WTC11 (cell line): Measurements from ENCODE around the gene KLC4.

Experiments used
- CREM ChIP-seq: sonication (generic); formaldehyde crosslinking; IDR thresholded peaks from 2 replicates; pipeline ENCODE4 v1.8.1; 2022; ENCODE audit warnings: mild to moderate bottlenecking, missing genetic modification reagents, moderate library complexity
- CTCF ChIP-seq: fragments of 200-600 bp; IDR thresholded peaks from 2 replicates; pipeline ENCODE4 v1.8.0; 2022; ENCODE audit warnings: antibody characterized with exemption
- FOXJ3 ChIP-seq: sonication (generic); formaldehyde crosslinking; IDR thresholded peaks from 2 replicates; pipeline ENCODE4 v1.9.0; 2021; ENCODE audit warnings: missing genetic modification reagents, mild to moderate bottlenecking, borderline replicate concordance
- FOXK1 ChIP-seq: sonication (generic); formaldehyde crosslinking; IDR thresholded peaks from 2 replicates; pipeline ENCODE4 v1.8.0; 2022; ENCODE audit warnings: mild to moderate bottlenecking, moderate library complexity, missing genetic modification reagents
- MAX ChIP-seq: sonication (generic); formaldehyde crosslinking; IDR thresholded peaks from 2 replicates; pipeline ENCODE4 v1.8.0; 2022; ENCODE audit warnings: mild to moderate bottlenecking, missing genetic modification reagents
- ZNF138 ChIP-seq: sonication (generic); formaldehyde crosslinking; conservative IDR thresholded peaks from 2 replicates; pipeline ENCODE4 v1.8.1; 2022; ENCODE audit warnings: mild to moderate bottlenecking, moderate library complexity, missing genetic modification reagents
- TF ChIP-seq, protein P1 (sequence below): fragments of 250-450 bp; sonication (Bioruptor Pico); IDR thresholded peaks from 2 replicates; pipeline ENCODE4 v1.9.0; 2021; ENCODE audit warnings: mild to moderate bottlenecking
- TF ChIP-seq, protein P2 (sequence below): sonication (generic); formaldehyde crosslinking; conservative IDR thresholded peaks from 2 replicates; pipeline ENCODE4 v1.8.1; 2022; ENCODE audit warnings: mild to moderate bottlenecking, missing genetic modification reagents

DNA sequence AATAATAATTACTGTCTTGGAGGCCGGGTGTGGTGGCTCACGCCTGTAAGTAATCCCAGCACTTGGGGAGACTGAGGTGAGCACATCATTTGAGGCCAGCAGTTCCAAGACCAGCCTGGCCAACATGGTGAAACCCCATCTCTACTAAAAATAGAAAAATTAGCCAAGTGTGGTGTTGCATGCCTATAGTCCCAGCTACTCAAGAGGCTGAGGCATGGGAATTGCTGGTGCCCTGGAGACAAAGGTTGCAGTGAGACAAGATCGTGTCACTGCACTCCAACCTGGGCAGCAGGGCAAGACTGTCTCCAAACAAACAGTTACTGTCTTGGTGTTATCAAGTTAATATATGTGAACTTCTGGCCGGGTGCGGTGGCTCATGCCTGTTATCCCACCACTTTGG is 33.1 kb upstream of the KLC4 start:
- TF ChIP-seq CTCF (no peak), CREM (CRISPR knock-in tag) (no peak), FOXJ3 (CRISPR knock-in tag) (no peak), ZNF138 (CRISPR knock-in tag) (no peak), MAX (no peak), FOXK1 (CRISPR knock-in tag) (no peak)
- TF ChIP-seq, protein P1, sequence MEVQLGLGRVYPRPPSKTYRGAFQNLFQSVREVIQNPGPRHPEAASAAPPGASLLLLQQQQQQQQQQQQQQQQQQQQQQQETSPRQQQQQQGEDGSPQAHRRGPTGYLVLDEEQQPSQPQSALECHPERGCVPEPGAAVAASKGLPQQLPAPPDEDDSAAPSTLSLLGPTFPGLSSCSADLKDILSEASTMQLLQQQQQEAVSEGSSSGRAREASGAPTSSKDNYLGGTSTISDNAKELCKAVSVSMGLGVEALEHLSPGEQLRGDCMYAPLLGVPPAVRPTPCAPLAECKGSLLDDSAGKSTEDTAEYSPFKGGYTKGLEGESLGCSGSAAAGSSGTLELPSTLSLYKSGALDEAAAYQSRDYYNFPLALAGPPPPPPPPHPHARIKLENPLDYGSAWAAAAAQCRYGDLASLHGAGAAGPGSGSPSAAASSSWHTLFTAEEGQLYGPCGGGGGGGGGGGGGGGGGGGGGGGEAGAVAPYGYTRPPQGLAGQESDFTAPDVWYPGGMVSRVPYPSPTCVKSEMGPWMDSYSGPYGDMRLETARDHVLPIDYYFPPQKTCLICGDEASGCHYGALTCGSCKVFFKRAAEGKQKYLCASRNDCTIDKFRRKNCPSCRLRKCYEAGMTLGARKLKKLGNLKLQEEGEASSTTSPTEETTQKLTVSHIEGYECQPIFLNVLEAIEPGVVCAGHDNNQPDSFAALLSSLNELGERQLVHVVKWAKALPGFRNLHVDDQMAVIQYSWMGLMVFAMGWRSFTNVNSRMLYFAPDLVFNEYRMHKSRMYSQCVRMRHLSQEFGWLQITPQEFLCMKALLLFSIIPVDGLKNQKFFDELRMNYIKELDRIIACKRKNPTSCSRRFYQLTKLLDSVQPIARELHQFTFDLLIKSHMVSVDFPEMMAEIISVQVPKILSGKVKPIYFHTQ = no peak
- TF ChIP-seq, protein P2, sequence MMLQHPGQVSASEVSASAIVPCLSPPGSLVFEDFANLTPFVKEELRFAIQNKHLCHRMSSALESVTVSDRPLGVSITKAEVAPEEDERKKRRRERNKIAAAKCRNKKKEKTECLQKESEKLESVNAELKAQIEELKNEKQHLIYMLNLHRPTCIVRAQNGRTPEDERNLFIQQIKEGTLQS (CRISPR knock-in tag) = no peak
